Measurements from ENCODE around the gene GFAP.

The GFAP gene

GRCh38 chr17:44859701-44860100, 55.6 kb downstream of the GFAP start:
- DNase-seq, result no peak

- no peak for DNase-seq
Measured at GRCh38 chr17:44854192-44854591, 61.1 kb downstream of the GFAP start.

All from T-helper 9 cell (primary cell).